HUES6 (cell line): Measurements from ENCODE around the gene SDR42E1.
"Not testable (repeated sequence)": the region's sequence is repeated elsewhere in the genome, so short reads cannot be mapped to it uniquely, and the experiment has no call there.

Experiments used
- H3K27ac ChIP-seq: 2 replicates; pipeline ENCODE4 v1.7.0; 2013; ENCODE audit warnings: low read depth, mild to moderate bottlenecking, low read length, inconsistent platforms
- H3K27me3 ChIP-seq: 2 replicates; pipeline ENCODE4 v1.6.1; 2013; ENCODE audit warnings: low read length; ENCODE audit not compliant: control insufficient read depth, insufficient read depth
- H3K36me3 ChIP-seq: 2 replicates; pipeline ENCODE4 v1.6.1; 2013; ENCODE audit warnings: low read length; ENCODE audit not compliant: control insufficient read depth, insufficient read depth
- H3K4me1 ChIP-seq: 2 replicates; pipeline ENCODE4 v1.6.1; 2013; ENCODE audit warnings: low read length; ENCODE audit not compliant: control insufficient read depth, insufficient read depth
- H3K4me3 ChIP-seq: 2 replicates; pipeline ENCODE4 v1.5.1; 2013; ENCODE audit warnings: low read depth, low read length
- H3K9ac ChIP-seq: one replicate; pipeline ENCODE4 v1.6.1; 2013; ENCODE audit warnings: mild to moderate bottlenecking, low read length
- H3K9me3 ChIP-seq: 2 replicates; pipeline ENCODE4 v1.6.1; 2013; ENCODE audit warnings: low read depth, low read length; ENCODE audit not compliant: control insufficient read depth, insufficient read depth

Gene SDR42E1

DNA sequence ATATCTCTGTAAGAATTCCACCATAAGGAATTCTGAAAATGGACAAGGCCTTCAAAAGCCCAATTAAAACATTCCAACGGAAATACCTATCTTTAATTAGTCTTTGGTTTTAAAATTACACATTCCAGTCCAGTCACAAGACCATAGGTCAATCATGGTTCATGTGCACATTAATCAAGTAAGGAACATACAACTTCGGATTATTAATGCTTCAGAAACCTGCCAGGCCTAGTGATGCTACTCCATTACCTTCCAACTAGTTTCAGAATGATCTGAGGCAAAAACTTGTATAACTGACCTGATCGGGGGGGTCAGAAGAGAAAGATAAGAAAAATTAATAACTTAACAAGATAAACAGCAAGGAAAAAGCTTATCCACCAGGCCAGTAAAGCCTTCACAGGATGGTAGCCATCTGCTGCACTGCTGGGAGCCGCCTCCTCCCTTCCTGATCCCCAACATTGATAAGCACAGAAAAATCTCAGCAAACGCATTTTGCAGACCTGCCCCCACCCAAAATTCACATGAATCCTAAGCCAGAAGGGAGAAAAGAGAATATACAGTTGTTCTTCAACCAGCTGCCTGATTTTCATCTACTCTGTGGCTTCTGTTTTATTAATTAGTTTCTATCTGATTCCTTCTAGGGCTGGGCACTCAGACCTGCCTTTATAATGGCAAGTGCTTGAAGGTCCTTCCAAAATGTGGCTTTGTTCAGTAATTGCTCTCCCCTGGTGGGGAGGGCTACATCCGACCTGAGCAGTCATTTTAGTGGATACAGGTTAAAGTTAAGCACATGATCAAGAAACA is 6.0 kb downstream of the SDR42E1 start:
- no peak overlapping the region for H3K4me3 ChIP-seq
- peaks cover 27% of the 10 kb centered on the region for H3K9me3 ChIP-seq
- H3K36me3 ChIP-seq = no peaks in the 10 kb centered on the region
- H3K27me3 ChIP-seq = no peaks in the 10 kb centered on the region
- no peaks in the 10 kb centered on the region; the same call in 1 of the 2 replicates for H3K4me1 ChIP-seq
- no peak overlapping the region for H3K27ac ChIP-seq
- H3K9ac ChIP-seq = no peak overlapping the region

- no peaks in the 10 kb centered on the region; the same call in 1 of the 2 replicates for H3K4me1 ChIP-seq
- H3K9me3 ChIP-seq = peaks cover 22% of the 10 kb centered on the region
- H3K36me3 ChIP-seq = no peaks in the 10 kb centered on the region
- no peak overlapping the region for H3K27ac ChIP-seq
- no peaks in the 10 kb centered on the region for H3K27me3 ChIP-seq
- H3K4me3 ChIP-seq = no peak overlapping the region
- no peak overlapping the region for H3K9ac ChIP-seq
Measured at GRCh38 chr16:82004601-82005000, 6.7 kb downstream of the SDR42E1 start.

DNA sequence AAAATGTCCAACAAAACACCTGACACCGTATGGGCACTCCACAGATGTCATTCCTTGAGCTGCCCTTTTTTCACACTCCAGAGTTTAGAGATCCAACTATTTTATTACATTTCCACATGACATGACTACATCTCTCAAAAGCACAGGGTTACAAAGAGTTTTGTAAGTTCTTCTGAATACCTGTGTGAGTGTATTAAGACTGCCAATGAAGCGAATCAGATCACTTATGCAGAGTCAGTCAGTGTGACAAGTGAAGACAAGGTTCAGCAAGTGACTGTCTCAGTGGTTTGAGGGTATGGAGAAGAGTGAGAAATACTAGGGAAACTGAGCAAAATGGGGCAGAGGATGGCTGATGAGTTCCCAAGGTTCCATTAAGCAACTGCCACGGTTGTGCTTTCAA is 8.4 kb downstream of the SDR42E1 start:
- no peak overlapping the region for H3K27ac ChIP-seq
- H3K27me3 ChIP-seq = no peaks in the 10 kb centered on the region
- H3K9me3 ChIP-seq = peaks cover 6% of the 10 kb centered on the region; the same call in 1 of the 2 replicates
- no peaks in the 10 kb centered on the region for H3K36me3 ChIP-seq
- H3K4me1 ChIP-seq = no peaks in the 10 kb centered on the region; the same call in 1 of the 2 replicates
- H3K4me3 ChIP-seq = no peak overlapping the region
- H3K9ac ChIP-seq = no peak overlapping the region

DNA sequence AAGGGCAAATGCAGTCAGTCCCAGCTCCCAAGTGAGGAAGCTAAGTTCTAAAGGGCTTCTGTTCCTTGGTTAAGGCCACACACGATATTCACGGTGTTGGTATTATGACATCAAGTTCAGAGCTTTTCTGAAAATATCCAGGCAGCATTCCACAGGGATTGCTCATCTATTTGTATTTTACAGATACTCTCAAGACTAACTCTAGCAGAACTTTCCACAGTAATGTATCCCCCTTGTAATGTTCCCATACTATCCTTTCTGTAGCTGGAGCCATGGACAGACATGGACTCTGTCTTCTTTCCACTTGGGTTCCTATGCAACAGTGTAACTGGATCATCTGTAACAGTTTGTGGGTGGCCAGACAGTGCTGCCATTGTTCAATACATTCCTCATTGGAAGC is 13.5 kb downstream of the SDR42E1 start:
- Histone ChIP-seq H3K9ac (no peak overlapping the region), H3K27ac (no peak overlapping the region), H3K27me3 (no peaks in the 10 kb centered on the region), H3K4me1 (peaks cover 10% of the 10 kb centered on the region), H3K9me3 (no peaks in the 10 kb centered on the region), H3K36me3 (no peaks in the 10 kb centered on the region), H3K4me3 (no peak overlapping the region)

DNA sequence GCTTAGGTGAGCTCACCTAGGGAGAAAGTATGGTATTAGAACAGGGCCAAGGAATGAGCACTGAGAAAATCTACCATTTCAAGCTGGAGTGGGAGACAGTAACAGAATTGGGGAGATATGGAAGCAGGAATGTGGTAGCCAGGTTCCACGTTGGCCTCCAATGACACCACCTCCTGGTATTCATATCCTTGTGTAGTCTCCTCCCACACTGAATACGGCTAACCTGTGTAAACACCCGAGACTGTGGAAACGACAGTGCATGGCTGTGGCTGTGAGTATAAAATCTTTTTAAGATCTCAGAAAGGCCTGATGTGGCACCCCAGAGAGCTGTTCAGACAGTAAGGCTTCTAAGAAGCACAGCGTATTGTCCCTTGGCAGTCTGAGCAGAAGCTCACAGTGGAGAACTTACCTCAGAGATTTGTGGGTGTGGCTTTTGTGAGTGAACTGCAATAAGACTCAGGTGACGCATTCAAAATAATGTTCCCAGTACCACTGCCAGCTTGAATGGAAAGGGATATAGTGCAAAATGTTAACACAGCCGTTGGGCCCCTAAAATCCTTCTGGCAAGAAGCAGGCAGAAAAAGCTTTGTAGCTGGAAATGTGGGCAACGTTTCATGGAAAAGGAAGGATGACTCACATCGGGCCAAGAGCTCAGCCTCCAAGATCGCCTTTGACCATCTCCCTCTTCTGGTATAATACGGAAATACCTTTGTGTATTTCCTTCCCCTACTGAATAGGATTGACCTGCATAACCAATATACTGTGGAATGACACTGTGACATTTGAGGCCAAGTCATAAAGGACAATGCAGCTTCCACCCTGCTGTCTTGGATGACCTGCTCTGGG is 14.4 kb downstream of the SDR42E1 start:
- no peaks in the 10 kb centered on the region for H3K27me3 ChIP-seq
- no peaks in the 10 kb centered on the region for H3K9me3 ChIP-seq
- H3K4me1 ChIP-seq = peaks cover 10% of the 10 kb centered on the region
- H3K4me3 ChIP-seq = no peak overlapping the region
- no peaks in the 10 kb centered on the region for H3K36me3 ChIP-seq
- no peak overlapping the region for H3K9ac ChIP-seq
- no peak overlapping the region for H3K27ac ChIP-seq

- H3K27me3 ChIP-seq = no peaks in the 10 kb centered on the region
- H3K27ac ChIP-seq = no peak overlapping the region
- no peaks in the 10 kb centered on the region for H3K9me3 ChIP-seq
- H3K36me3 ChIP-seq = no peaks in the 10 kb centered on the region
- peaks cover 12% of the 10 kb centered on the region for H3K4me1 ChIP-seq
- H3K9ac ChIP-seq = no peak overlapping the region
- H3K4me3 ChIP-seq = no peak overlapping the region
Measured at GRCh38 chr16:81995651-81996050, 15.6 kb downstream of the SDR42E1 start.

- no peaks in the 10 kb centered on the region for H3K36me3 ChIP-seq
- H3K9me3 ChIP-seq = no peaks in the 10 kb centered on the region
- H3K27me3 ChIP-seq = no peaks in the 10 kb centered on the region
- H3K9ac ChIP-seq = no peak overlapping the region
- H3K4me3 ChIP-seq = no peak overlapping the region
- H3K27ac ChIP-seq = no peak overlapping the region
- H3K4me1 ChIP-seq = peaks cover 15% of the 10 kb centered on the region
Measured at GRCh38 chr16:81994485-81994884, 16.8 kb downstream of the SDR42E1 start.

DNA sequence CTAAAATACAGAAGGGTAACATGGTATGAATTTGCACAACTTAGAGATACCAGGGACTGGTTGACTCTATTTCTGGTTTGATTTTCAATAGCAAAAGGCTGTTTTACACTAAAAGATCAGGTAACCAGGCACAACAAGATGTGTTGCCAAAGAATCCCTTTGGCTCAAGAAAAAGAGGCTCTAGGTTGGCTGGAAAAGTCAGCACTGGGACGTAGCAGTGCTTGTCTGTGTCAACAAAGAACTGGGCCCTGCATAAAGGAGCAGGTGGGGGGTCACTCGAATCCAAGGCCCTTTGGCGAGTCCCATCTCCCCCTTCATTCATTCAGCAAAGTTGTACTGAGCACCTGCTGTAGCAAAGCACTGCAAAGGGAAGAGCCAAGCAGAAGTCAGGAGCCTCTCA is 18.4 kb downstream of the SDR42E1 start:
- Histone ChIP-seq H3K36me3 (no peaks in the 10 kb centered on the region), H3K9ac (no peak overlapping the region), H3K4me3 (no peak overlapping the region), H3K27ac (no peak overlapping the region), H3K9me3 (no peaks in the 10 kb centered on the region), H3K4me1 (peaks cover 15% of the 10 kb centered on the region), H3K27me3 (no peaks in the 10 kb centered on the region)

DNA sequence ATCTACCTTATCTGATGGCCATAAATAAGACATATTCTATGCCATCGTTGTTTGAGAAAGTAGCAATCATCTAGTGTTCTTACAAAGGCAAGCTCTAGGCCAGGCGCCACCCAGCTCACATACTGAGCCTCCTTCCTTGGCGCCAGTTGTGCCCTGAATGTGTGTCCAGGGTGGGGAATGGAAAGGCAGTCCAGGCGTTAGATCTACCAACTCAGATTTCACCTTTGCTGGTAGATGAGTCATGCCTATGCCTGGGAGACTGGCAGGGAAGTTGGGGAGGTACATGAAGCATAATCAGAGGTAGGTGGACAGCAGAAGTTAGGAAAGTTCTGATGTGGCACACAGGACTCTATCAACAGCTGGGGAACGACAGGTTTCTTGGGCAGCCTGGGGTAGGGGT is 23.6 kb downstream of the SDR42E1 start:
- no peak overlapping the region for H3K4me3 ChIP-seq
- H3K27ac ChIP-seq = no peak overlapping the region
- peaks cover 4% of the 10 kb centered on the region; the same call in 1 of the 2 replicates for H3K4me1 ChIP-seq
- H3K36me3 ChIP-seq = no peaks in the 10 kb centered on the region
- no peaks in the 10 kb centered on the region for H3K27me3 ChIP-seq
- no peaks in the 10 kb centered on the region for H3K9me3 ChIP-seq
- no peak overlapping the region for H3K9ac ChIP-seq

GRCh38 chr16:81987121-81987520 is 24.1 kb downstream of the SDR42E1 start:
- H3K27me3 ChIP-seq = no peaks in the 10 kb centered on the region
- H3K4me1 ChIP-seq = peaks cover 4% of the 10 kb centered on the region; the same call in 1 of the 2 replicates
- H3K9ac ChIP-seq = no peak overlapping the region
- no peak overlapping the region for H3K27ac ChIP-seq
- H3K36me3 ChIP-seq = no peaks in the 10 kb centered on the region
- no peak overlapping the region for H3K4me3 ChIP-seq
- no peaks in the 10 kb centered on the region for H3K9me3 ChIP-seq

DNA sequence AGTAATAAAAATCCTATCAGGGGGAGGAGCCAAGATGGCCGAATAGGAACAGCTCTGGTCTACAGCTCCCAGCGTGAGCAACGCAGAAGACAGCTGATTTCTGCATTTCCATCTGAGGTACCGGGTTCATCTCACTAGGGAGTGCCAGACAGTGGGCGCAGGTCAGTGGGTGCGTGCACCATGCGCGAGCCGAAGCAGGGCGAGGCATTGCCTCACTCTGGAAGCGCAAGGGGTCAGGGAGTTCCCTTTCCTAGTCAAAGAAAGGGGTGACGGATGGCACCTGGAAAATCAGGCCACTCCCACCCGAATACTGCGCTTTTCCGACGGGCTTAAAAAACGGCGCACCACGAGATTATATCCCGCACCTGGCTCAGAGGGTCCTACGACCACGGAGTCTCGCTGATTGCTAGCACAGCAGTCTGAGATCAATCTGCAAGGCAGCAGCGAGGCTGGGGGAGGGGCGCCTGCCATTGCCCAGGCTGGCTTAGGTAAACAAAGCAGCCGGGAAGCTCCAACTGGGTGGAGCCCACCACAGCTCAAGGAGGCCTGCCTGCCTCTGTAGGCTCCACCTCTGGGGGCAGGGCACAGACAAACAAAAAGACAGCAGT is 33.8 kb downstream of the SDR42E1 start:
- not testable (repeated sequence) for H3K27me3 ChIP-seq, H3K9ac ChIP-seq, H3K36me3 ChIP-seq, H3K4me3 ChIP-seq, H3K27ac ChIP-seq
- peaks cover 17% of the 10 kb centered on the region; the same call in 1 of the 2 replicates for H3K4me1 ChIP-seq
- peaks cover 19% of the 10 kb centered on the region for H3K9me3 ChIP-seq
